ENCODE data around the gene PKDCC.

The PKDCC gene

GRCh38 chr2:42049221-42050009, 1.6 kb downstream of the PKDCC start:
- TF ChIP-seq EGR1 (IDR thresholded peaks at IDR 0.05) (no peak), CEBPB (IDR thresholded peaks at IDR 0.05) (no peak), FOXM1 (IDR thresholded peaks at IDR 0.05; ENCODE audit: borderline replicate concordance, low read depth) (no peak), USF1 (IDR thresholded peaks at IDR 0.05) (no peak), EP300 (IDR thresholded peaks at IDR 0.05; ENCODE audit: borderline replicate concordance) (no peak), MAX (IDR thresholded peaks at IDR 0.05) (no peak), ZBTB7A (IDR thresholded peaks at IDR 0.05; ENCODE audit: low read depth) (no peak), NFIC (IDR thresholded peaks at IDR 0.05) (no peak), TAF1 (IDR thresholded peaks at IDR 0.05; ENCODE audit: low read depth) (no peak), TEAD4 (IDR thresholded peaks at IDR 0.05) (no peak), RAD21 (IDR thresholded peaks at IDR 0.05; ENCODE audit: low read depth) (no peak), YY1 (IDR thresholded peaks at IDR 0.05; ENCODE audit: low read depth) (no peak), CREB1 (IDR thresholded peaks at IDR 0.05; ENCODE audit: low read depth) (no peak), REST (IDR thresholded peaks at IDR 0.05; ENCODE audit: low read depth) (no peak), TCF12 (IDR thresholded peaks at IDR 0.05; ENCODE audit: low read depth) (no peak)

- no peak for TF ChIP-seq MAX (IDR thresholded peaks at IDR 0.05)
- TF ChIP-seq RAD21 (IDR thresholded peaks at IDR 0.05; ENCODE audit: low read depth), result no peak
- TF ChIP-seq REST (IDR thresholded peaks at IDR 0.05; ENCODE audit: low read depth), result no peak
- TF ChIP-seq EGR1 (IDR thresholded peaks at IDR 0.05), result no peak
- TF ChIP-seq CEBPB (IDR thresholded peaks at IDR 0.05), result no peak
- no peak for TF ChIP-seq USF1 (IDR thresholded peaks at IDR 0.05)
- TF ChIP-seq NFIC (IDR thresholded peaks at IDR 0.05), result no peak
- TF ChIP-seq TEAD4 (IDR thresholded peaks at IDR 0.05), result no peak
- TF ChIP-seq ZBTB7A (IDR thresholded peaks at IDR 0.05; ENCODE audit: low read depth), result no peak
- TF ChIP-seq TAF1 (IDR thresholded peaks at IDR 0.05; ENCODE audit: low read depth), result no peak
Observed at GRCh38 chr2:42050010-42050702, 2.3 kb downstream of the PKDCC start.

- no peak for TF ChIP-seq MAX (IDR thresholded peaks at IDR 0.05)
- no peak for TF ChIP-seq EP300 (IDR thresholded peaks at IDR 0.05; ENCODE audit: borderline replicate concordance)
Observed at GRCh38 chr2:42050703-42051542, 3.1 kb downstream of the PKDCC start.

- no peak for TF ChIP-seq CREB1 (IDR thresholded peaks at IDR 0.05; ENCODE audit: low read depth)
- no peak for TF ChIP-seq FOXM1 (IDR thresholded peaks at IDR 0.05; ENCODE audit: borderline replicate concordance, low read depth)
- no peak for TF ChIP-seq ZBTB7A (IDR thresholded peaks at IDR 0.05; ENCODE audit: low read depth)
- no peak for TF ChIP-seq YY1 (IDR thresholded peaks at IDR 0.05; ENCODE audit: low read depth)
- TF ChIP-seq MAX (IDR thresholded peaks at IDR 0.05), result no peak
- TF ChIP-seq TCF12 (IDR thresholded peaks at IDR 0.05; ENCODE audit: low read depth), result no peak
- no peak for TF ChIP-seq TAF1 (IDR thresholded peaks at IDR 0.05; ENCODE audit: low read depth)
- TF ChIP-seq NFIC (IDR thresholded peaks at IDR 0.05), result no peak
- TF ChIP-seq RAD21 (IDR thresholded peaks at IDR 0.05; ENCODE audit: low read depth), result no peak
- no peak for TF ChIP-seq EP300 (IDR thresholded peaks at IDR 0.05; ENCODE audit: borderline replicate concordance)
- TF ChIP-seq USF1 (IDR thresholded peaks at IDR 0.05), result no peak
- TF ChIP-seq TEAD4 (IDR thresholded peaks at IDR 0.05), result no peak
- TF ChIP-seq EGR1 (IDR thresholded peaks at IDR 0.05), result no peak
- TF ChIP-seq REST (IDR thresholded peaks at IDR 0.05; ENCODE audit: low read depth), result no peak
- no peak for TF ChIP-seq CEBPB (IDR thresholded peaks at IDR 0.05)
Observed at GRCh38 chr2:42051543-42052235, 3.9 kb downstream of the PKDCC start.

Measured in Ishikawa (cell line).